D721Med (cell line): ENCODE results near the gene WDR1.

ENCODE experiments used
- DNase-seq: peaks from one replicate; pipeline ENCODE4 v3.0.0; 2011; ENCODE audit warnings: low spot score; ENCODE audit not compliant: insufficient read length
- FAIRE-seq: peaks from 2 replicates; lab custom pipeline; 2011; peaks lifted over from hg19 to GRCh38; lab: Jason Lieb, UNC
- CTCF ChIP-seq: IDR thresholded peaks from 2 replicates; pipeline ENCODE4 v1.5.1; 2012; ENCODE audit warnings: mild to moderate bottlenecking, control low read depth; ENCODE audit not compliant: insufficient read depth; ENCODE audit errors: missing control alignments

WDR1 gene

GRCh38 chr4:10061650-10062415, 54.8 kb downstream of the WDR1 start:
- DNase-seq (no peak), FAIRE-seq (no peak)
- no peak for TF ChIP-seq CTCF

GRCh38 chr4:10058371-10058770, 58.2 kb downstream of the WDR1 start:
- no peak for FAIRE-seq
- TF ChIP-seq CTCF = no peak

GRCh38 chr4:10057023-10057395, 59.6 kb downstream of the WDR1 start:
- TF ChIP-seq CTCF = no peak
- FAIRE-seq (no peak), DNase-seq (no peak)

More at GRCh38 chr4:10058371-10058770, 58.2 kb downstream of the WDR1 start:
- DNase-seq = no peak

- TF ChIP-seq CTCF = no peak
- DNase-seq = no peak
- no peak for FAIRE-seq
These were observed 60.1 kb downstream of the WDR1 start for GRCh38 chr4:10056334-10057022.

- no peak for FAIRE-seq
- DNase-seq = no peak
- no peak for TF ChIP-seq CTCF
These were observed 60.7 kb downstream of the WDR1 start for GRCh38 chr4:10055871-10056270.

GRCh38 chr4:10054571-10055041, 62.0 kb downstream of the WDR1 start:
- DNase-seq (no peak), FAIRE-seq (no peak)
- TF ChIP-seq CTCF = no peak
